Suprapubic skin (tissue), 4 donors: ENCODE results near the gene GBX2. TPM values are rescaled to one million over a fixed set of nuclear protein-coding genes. Genes with fewer than 3 reads are reported as not detected.

ENCODE experiments used
- DNase-seq, 2 donors: peaks; one replicate each; pipeline ENCODE4 v3.0.0-alpha.2; 2019; ENCODE audit warnings: low spot score in 2 of 2
- H3K27ac ChIP-seq: fragments of 200-600 bp; sonication (generic); one replicate; pipeline ENCODE4 v1.5.1; 2019
- H3K27me3 ChIP-seq: fragments of 200-600 bp; sonication (generic); one replicate; pipeline ENCODE4 v1.5.1; 2019
- H3K36me3 ChIP-seq: fragments of 200-600 bp; sonication (generic); one replicate; pipeline ENCODE4 v1.5.1; 2019
- H3K4me1 ChIP-seq: fragments of 200-600 bp; sonication (generic); one replicate; pipeline ENCODE4 v1.5.1; 2019
- H3K4me3 ChIP-seq: fragments of 200-600 bp; sonication (generic); one replicate; pipeline ENCODE4 v1.5.1; 2019; ENCODE audit warnings: mild to moderate bottlenecking
- H3K9me3 ChIP-seq: fragments of 200-600 bp; sonication (generic); one replicate; pipeline ENCODE4 v1.5.1; 2019
- EP300 ChIP-seq: sonication (generic); formaldehyde crosslinking; IDR thresholded peaks from one replicate; pipeline ENCODE4 v1.6.1; 2017; ENCODE audit warnings: antibody characterized with exemption
- POLR2A ChIP-seq, 2 donors: fragments of 450-650 bp; IDR thresholded peaks; one replicate each; pipeline ENCODE4 v1.6.1; 2017; ENCODE audit warnings: antibody characterized with exemption in 2 of 2, mild to moderate bottlenecking in 2 of 2, moderate library complexity in 2 of 2
- POLR2AphosphoS5 ChIP-seq, 3 donors: sonication (generic); formaldehyde crosslinking; IDR thresholded peaks; one replicate each; pipeline ENCODE4 v1.6.1; 2017; ENCODE audit warnings: antibody characterized with exemption in 3 of 3
- WGBS: methylation state at CpG from one replicate; pipeline ENCODE4 v1.1.5; 2018; 5-methylcytosine and 5-hydroxymethylcytosine counted together
- total RNA-seq, 4 donors: library from RNA; depleted of rRNA; stranded (reverse); fragments of >200 nt; gene quantifications; one replicate each; pipeline ENCODE4 v1.1.0, GENCODE V29; 2016
- TF ChIP-seq, protein P1 (sequence below), 2 donors: fragments of 200-600 bp in 1 of 2; fragments of 450-650 bp in 1 of 2; sonication (generic) in 1 of 2; IDR thresholded peaks; one replicate each; pipeline ENCODE4 v1.5.1; 2016 to 2019; ENCODE audit warnings: antibody characterized with exemption in 2 of 2, mild to moderate bottlenecking in 1 of 2, moderate library complexity in 1 of 2

GBX2 gene
- total RNA-seq, 4 donors from 2014 or later: 0.60 TPM; not detected in 3

- Histone ChIP-seq H3K4me1 (peaks cover 68% of the 10 kb centered on the region), H3K9me3 (no peaks in the 10 kb centered on the region), H3K36me3 (no peaks in the 10 kb centered on the region), H3K4me3 (peak overlapping the region; percentile 47), H3K27ac (no peak overlapping the region), H3K27me3 (peaks cover 100% of the 10 kb centered on the region)
- no peak for TF ChIP-seq EP300
- TF ChIP-seq, protein P1, sequence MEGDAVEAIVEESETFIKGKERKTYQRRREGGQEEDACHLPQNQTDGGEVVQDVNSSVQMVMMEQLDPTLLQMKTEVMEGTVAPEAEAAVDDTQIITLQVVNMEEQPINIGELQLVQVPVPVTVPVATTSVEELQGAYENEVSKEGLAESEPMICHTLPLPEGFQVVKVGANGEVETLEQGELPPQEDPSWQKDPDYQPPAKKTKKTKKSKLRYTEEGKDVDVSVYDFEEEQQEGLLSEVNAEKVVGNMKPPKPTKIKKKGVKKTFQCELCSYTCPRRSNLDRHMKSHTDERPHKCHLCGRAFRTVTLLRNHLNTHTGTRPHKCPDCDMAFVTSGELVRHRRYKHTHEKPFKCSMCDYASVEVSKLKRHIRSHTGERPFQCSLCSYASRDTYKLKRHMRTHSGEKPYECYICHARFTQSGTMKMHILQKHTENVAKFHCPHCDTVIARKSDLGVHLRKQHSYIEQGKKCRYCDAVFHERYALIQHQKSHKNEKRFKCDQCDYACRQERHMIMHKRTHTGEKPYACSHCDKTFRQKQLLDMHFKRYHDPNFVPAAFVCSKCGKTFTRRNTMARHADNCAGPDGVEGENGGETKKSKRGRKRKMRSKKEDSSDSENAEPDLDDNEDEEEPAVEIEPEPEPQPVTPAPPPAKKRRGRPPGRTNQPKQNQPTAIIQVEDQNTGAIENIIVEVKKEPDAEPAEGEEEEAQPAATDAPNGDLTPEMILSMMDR (IDR thresholded peaks at IDR 0.05): no peak
- TF ChIP-seq POLR2AphosphoS5 (IDR thresholded peaks at IDR 0.05): no peak
- TF ChIP-seq POLR2A (IDR thresholded peaks at IDR 0.05): no peak
- 0% methylated on average over 1 of the region's 59 CpGs for WGBS
- no peak for DNase-seq
Observed at GRCh38 chr2:236163471-236164200, 4.5 kb downstream of the GBX2 start.

DNA sequence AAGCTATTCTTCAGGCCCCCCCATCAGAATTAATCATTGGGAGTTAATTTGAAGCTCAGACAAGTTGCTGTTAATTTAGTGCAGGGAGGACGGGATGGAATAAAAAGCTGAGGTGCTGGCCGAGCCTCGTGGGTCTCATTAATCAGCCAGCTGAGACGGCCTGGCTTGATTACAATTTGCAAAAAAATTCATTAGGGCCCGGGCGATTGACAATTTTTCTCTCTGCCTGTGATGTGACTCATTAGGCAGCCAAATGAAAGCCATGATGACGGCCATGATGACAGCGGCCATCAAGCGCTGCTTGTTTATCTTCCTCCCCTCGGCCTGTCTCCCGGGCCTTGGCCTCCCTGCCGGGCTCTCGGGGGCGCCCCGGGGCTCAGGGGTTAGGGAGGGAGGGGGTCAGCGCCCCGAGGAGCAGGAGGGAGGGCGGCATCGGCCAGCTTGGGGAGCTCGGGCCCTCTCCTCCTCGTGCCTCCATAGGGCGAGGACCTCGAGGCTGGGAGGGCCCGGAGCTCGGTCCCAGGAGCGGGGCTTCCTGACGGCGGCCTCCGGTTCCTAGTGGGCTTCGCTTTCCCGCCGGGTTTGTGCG is 5.2 kb downstream of the GBX2 start:
- Histone ChIP-seq H3K27ac (no peak overlapping the region), H3K4me3 (no peak overlapping the region), H3K4me1 (peaks cover 61% of the 10 kb centered on the region), H3K27me3 (peaks cover 99% of the 10 kb centered on the region), H3K9me3 (no peaks in the 10 kb centered on the region), H3K36me3 (no peaks in the 10 kb centered on the region)
- TF ChIP-seq EP300 (no peak), POLR2A (IDR thresholded peaks at IDR 0.05) (no peak), POLR2AphosphoS5 (IDR thresholded peaks at IDR 0.05) (no peak)
- TF ChIP-seq, protein P1 (IDR thresholded peaks at IDR 0.05): no peak
- 28% methylated on average over 14 of the region's 33 CpGs for WGBS
- no peak for DNase-seq

DNA sequence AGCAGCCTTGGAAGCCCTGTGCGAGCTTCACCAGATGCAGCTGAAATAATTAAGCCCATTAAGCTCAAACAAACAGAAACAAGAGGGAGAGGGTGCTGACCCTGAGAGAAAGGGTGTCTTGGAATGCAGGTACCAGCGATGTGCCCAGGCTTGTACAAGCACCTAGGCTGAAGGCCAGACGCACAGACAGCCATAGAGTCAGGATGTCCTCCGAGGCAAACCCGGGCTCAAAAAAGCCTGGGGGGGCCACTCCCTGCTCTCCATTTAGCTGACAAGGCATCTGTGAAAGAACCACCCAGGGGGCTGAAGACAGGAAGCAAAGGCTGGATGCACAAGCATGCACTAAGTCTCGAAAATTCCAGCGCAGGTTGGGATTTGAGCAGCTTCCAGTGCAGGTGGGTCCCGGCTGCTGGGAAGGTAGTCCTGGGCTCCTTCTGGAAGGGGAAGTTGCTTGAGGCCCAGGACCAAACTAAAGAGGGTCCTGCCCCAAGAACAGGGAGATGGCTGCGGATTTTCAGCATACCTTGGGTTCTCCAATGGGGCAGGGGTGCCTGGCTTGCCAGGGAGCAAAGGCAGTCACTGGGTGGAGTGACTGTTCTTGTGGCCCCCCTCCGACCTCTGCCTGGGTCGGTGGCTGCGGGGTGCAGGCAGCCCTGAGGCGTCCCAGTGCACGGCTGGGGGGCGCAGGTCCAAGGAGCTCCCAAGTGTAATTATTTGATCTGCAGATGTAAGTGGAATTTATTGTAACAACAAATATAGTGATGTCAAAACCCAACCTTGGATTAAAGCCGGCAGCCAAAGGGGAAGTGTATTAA is 5.9 kb downstream of the GBX2 start:
- peaks cover 54% of the 10 kb centered on the region for H3K4me1 ChIP-seq
- peaks cover 95% of the 10 kb centered on the region for H3K27me3 ChIP-seq
- WGBS: 31% methylated on average over 15 of the region's 16 CpGs
- DNase-seq: no peak
- no peak overlapping the region for H3K27ac ChIP-seq
- H3K9me3 ChIP-seq: no peaks in the 10 kb centered on the region
- no peak overlapping the region for H3K4me3 ChIP-seq
- TF ChIP-seq POLR2A (IDR thresholded peaks at IDR 0.05) (no peak), POLR2AphosphoS5 (IDR thresholded peaks at IDR 0.05) (no peak), EP300 (no peak)
- TF ChIP-seq, protein P1 (IDR thresholded peaks at IDR 0.05): no peak
- no peaks in the 10 kb centered on the region for H3K36me3 ChIP-seq

DNA sequence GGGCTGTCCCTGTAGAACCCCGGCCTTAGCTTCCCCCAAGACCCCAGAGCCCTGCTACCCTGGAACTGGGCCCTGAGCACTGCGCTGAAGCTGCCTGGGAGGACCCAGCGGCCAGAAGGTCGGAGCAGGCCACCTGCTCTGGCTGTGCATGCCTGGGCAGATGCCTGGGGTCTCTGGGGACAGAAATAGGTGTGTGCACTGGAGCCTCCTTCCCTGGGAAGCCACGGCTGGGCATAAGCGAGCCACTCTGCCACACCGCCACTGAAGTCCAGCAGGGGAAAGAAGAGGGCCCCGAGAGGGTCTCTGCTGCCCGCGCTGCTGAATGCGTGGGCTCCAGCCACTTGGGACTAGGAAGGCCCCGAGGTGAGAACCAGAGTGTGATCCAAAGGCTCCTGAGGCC is 6.7 kb downstream of the GBX2 start:
- no peak overlapping the region for H3K27ac ChIP-seq
- no peak for DNase-seq
- no peaks in the 10 kb centered on the region for H3K36me3 ChIP-seq
- WGBS: 80% methylated on average over 5 of the region's 12 CpGs
- H3K4me3 ChIP-seq: no peak overlapping the region
- no peaks in the 10 kb centered on the region for H3K9me3 ChIP-seq
- H3K27me3 ChIP-seq: peaks cover 88% of the 10 kb centered on the region
- peaks cover 47% of the 10 kb centered on the region for H3K4me1 ChIP-seq
- no peak for TF ChIP-seq EP300
- no peak for TF ChIP-seq POLR2AphosphoS5 (IDR thresholded peaks at IDR 0.05)
- TF ChIP-seq, protein P1 (IDR thresholded peaks at IDR 0.05): no peak
- no peak for TF ChIP-seq POLR2A (IDR thresholded peaks at IDR 0.05)

GRCh38 chr2:236161082-236161462 is 7.1 kb downstream of the GBX2 start:
- Histone ChIP-seq H3K4me1 (peaks cover 42% of the 10 kb centered on the region), H3K27ac (no peak overlapping the region), H3K36me3 (no peaks in the 10 kb centered on the region), H3K27me3 (peaks cover 84% of the 10 kb centered on the region), H3K9me3 (no peaks in the 10 kb centered on the region), H3K4me3 (no peak overlapping the region)
- 77% methylated on average over 13 of the region's 15 CpGs for WGBS
- DNase-seq: no peak
- TF ChIP-seq POLR2AphosphoS5 (IDR thresholded peaks at IDR 0.05): no peak
- TF ChIP-seq POLR2A (IDR thresholded peaks at IDR 0.05): no peak
- TF ChIP-seq, protein P1 (IDR thresholded peaks at IDR 0.05): no peak
- no peak for TF ChIP-seq EP300
